Lung (tissue), 12 donors: Measurements from ENCODE around the gene DPCD. TPM values are rescaled to one million over a fixed set of nuclear protein-coding genes. Genes with fewer than 3 reads are reported as not detected.
"Not testable (repeated sequence)": the region's sequence is repeated elsewhere in the genome, so short reads cannot be mapped to it uniquely, and the experiment has no call there.

Experiments used
- ATAC-seq: fragments of 200-7000 bp; cut with Tn5 transposase; one replicate; pipeline ENCODE4 v1.9.1; 2020; ENCODE audit warnings: moderate number of reproducible peaks; ENCODE audit not compliant: insufficient read depth, low FRiP score
- DNase-seq, 3 donors: peaks; one replicate each; pipeline ENCODE4 v3.0.0-alpha.2; 2013 to 2017
- H3K27ac ChIP-seq, 2 donors: one replicate each; pipeline ENCODE4 v1.5.1; 2013; ENCODE audit warnings: mild to moderate bottlenecking in 2 of 2, moderate library complexity in 2 of 2, control low read depth in 1 of 2, inconsistent platforms in 1 of 2, low read depth in 1 of 2, low read length in 1 of 2
- H3K27me3 ChIP-seq, 3 donors: one replicate each; pipeline ENCODE4 v1.5.1; 2013; ENCODE audit warnings: low read length in 2 of 3; ENCODE audit not compliant: control insufficient read depth in 3 of 3, insufficient read depth in 3 of 3
- H3K36me3 ChIP-seq, 4 donors: one replicate each; pipeline ENCODE4 v1.5.1; 2013; ENCODE audit warnings: low read length in 4 of 4, mild to moderate bottlenecking in 1 of 4, moderate library complexity in 1 of 4; ENCODE audit not compliant: control insufficient read depth in 4 of 4, insufficient read depth in 4 of 4
- H3K4me1 ChIP-seq, 5 donors: one replicate each; pipeline ENCODE4 v1.5.1; 2013; ENCODE audit warnings: low read length in 5 of 5, mild to moderate bottlenecking in 2 of 5, moderate library complexity in 1 of 5; ENCODE audit not compliant: control insufficient read depth in 5 of 5, insufficient read depth in 5 of 5
- H3K4me3 ChIP-seq: one replicate; pipeline ENCODE4 v1.5.1; 2013; ENCODE audit warnings: mild to moderate bottlenecking, control low read depth, moderate library complexity
- H3K9ac ChIP-seq, 2 donors: one replicate each; pipeline ENCODE4 v1.5.1; 2013; ENCODE audit warnings: low read length in 2 of 2, control low read depth in 1 of 2; ENCODE audit not compliant: insufficient read depth in 1 of 2
- H3K9me3 ChIP-seq, 4 donors: one replicate each; pipeline ENCODE4 v1.5.1; 2013; ENCODE audit warnings: low read length in 3 of 4, mild to moderate bottlenecking in 1 of 4, moderate library complexity in 1 of 4; ENCODE audit not compliant: control insufficient read depth in 4 of 4, insufficient read depth in 3 of 4
- CTCF ChIP-seq: IDR thresholded peaks from 2 replicates; pipeline ENCODE4 v1.5.1; 2012; ENCODE audit warnings: mild to moderate bottlenecking; ENCODE audit errors: control extremely low read depth, extremely low read depth
- WGBS, 2 donors: extraction: QIAGEN DNeasy Blood & Tissue Kit; methylation state at CpG; one replicate each; pipeline ENCODE4 v1.1.7; 2013; 5-methylcytosine and 5-hydroxymethylcytosine counted together
- polyA plus RNA-seq, 2 donors: library from polyadenylated mRNA; stranded (reverse); fragments of 200-250 nt; gene quantifications; one replicate each; pipeline ENCODE4 v1.2.1, GENCODE V29; 2013
- total RNA-seq, 2 donors: library from RNA; depleted of rRNA in 1 of 2; stranded (reverse); fragments of >200 nt in 1 of 2; gene quantifications; one replicate each; pipeline ENCODE4 v1.2.1, GENCODE V29; 2014 to 2021
- donor health status: control.
- donor health status: control.
- donor health status: Bipolar disorder and iron deficiency.
- donor health status: healthy.
- donor health status: DM: yes; HTN: yes; CAD: no.

The DPCD gene
- total and polyA plus RNA-seq, 4 donors: 24.1 to 31.8 (median 25.9) TPM

GRCh38 chr10:101580486-101581399 lies 7.4 kb upstream of the DPCD start:
- Histone ChIP-seq H3K9ac (no peak overlapping the region), H3K36me3 (peaks cover 0 to 54% (median 18%) of the 10 kb centered on the region in 4 donors), H3K27ac (no peak overlapping the region), H3K9me3 (no peaks in the 10 kb centered on the region), H3K4me3 (no peak overlapping the region), H3K27me3 (no peaks in the 10 kb centered on the region), H3K4me1 (no peaks in the 10 kb centered on the region)
- ATAC-seq (no peak), DNase-seq (no peak)
- TF ChIP-seq CTCF: no peak
- 88 to 89% methylated on average over 10 of the region's 10 CpGs for WGBS, 2 donors

GRCh38 chr10:101585841-101586240 lies 2.3 kb upstream of the DPCD start:
- H3K4me3 ChIP-seq: no peak overlapping the region
- no peaks in the 10 kb centered on the region for H3K9me3 ChIP-seq
- ATAC-seq: no peak
- no peak overlapping the region for H3K9ac ChIP-seq
- H3K27ac ChIP-seq: no peak overlapping the region
- peaks cover 0 to 25% (median 12%) of the 10 kb centered on the region in 4 donors for H3K36me3 ChIP-seq
- 96 to 97% methylated on average over 9 of the region's 9 CpGs for WGBS, 2 donors
- H3K4me1 ChIP-seq: peaks cover 3 to 17% (median 8%) of the 10 kb centered on the region in 5 donors
- TF ChIP-seq CTCF: no peak
- no peak for DNase-seq
- H3K27me3 ChIP-seq: no peaks in the 10 kb centered on the region

GRCh38 chr10:101588879-101589278 lies 758 bp downstream of the DPCD start:
- H3K36me3 ChIP-seq: peaks cover 0 to 10% (median 6%) of the 10 kb centered on the region in 4 donors
- H3K27ac ChIP-seq: no peak overlapping the region
- no peak overlapping the region for H3K9ac ChIP-seq
- no peak for ATAC-seq
- no peaks in the 10 kb centered on the region for H3K27me3 ChIP-seq
- no peak overlapping the region for H3K4me3 ChIP-seq
- peaks cover 3 to 17% (median 8%) of the 10 kb centered on the region in 5 donors for H3K4me1 ChIP-seq
- DNase-seq: no peak
- TF ChIP-seq CTCF: no peak
- WGBS, 2 donors: 75 to 85% methylated on average over 5 of the region's 5 CpGs
- H3K9me3 ChIP-seq: peaks cover 0 to 1% (median 0%) of the 10 kb centered on the region in 4 donors

- not testable (repeated sequence) for H3K4me3 ChIP-seq, H3K9ac ChIP-seq, H3K27ac ChIP-seq, H3K36me3 ChIP-seq, H3K27me3 ChIP-seq, DNase-seq, H3K9me3 ChIP-seq, H3K4me1 ChIP-seq, ATAC-seq
- WGBS, 2 donors: 51 to 71% methylated on average over 2 of the region's 2 CpGs
Observed at GRCh38 chr10:101593331-101593730, 5.2 kb downstream of the DPCD start.
